Stimulated activated CD4-positive, alpha-beta T cell treated with anti-CD3 and anti-CD28 coated beads, TNF-alpha, amount 100 ng/mL, for 24 hours (primary cell): Measurements from ENCODE around the gene SGTA.
"Not testable (repeated sequence)": the region's sequence is repeated elsewhere in the genome, so short reads cannot be mapped to it uniquely, and the experiment has no call there.

Source experiments
- DNase-seq, 3 experiments: peaks; one replicate each; pipeline ENCODE4 v3.0.0-alpha.2; 2020; ENCODE audit warnings: low read depth in 3 of 3

SGTA gene

GRCh38 chr19:2713170-2713569 is 69.9 kb downstream of the SGTA start:
- DNase-seq, result not testable (repeated sequence)

- no peak for DNase-seq
Observed at GRCh38 chr19:2711875-2712205, 71.2 kb downstream of the SGTA start.

DNA sequence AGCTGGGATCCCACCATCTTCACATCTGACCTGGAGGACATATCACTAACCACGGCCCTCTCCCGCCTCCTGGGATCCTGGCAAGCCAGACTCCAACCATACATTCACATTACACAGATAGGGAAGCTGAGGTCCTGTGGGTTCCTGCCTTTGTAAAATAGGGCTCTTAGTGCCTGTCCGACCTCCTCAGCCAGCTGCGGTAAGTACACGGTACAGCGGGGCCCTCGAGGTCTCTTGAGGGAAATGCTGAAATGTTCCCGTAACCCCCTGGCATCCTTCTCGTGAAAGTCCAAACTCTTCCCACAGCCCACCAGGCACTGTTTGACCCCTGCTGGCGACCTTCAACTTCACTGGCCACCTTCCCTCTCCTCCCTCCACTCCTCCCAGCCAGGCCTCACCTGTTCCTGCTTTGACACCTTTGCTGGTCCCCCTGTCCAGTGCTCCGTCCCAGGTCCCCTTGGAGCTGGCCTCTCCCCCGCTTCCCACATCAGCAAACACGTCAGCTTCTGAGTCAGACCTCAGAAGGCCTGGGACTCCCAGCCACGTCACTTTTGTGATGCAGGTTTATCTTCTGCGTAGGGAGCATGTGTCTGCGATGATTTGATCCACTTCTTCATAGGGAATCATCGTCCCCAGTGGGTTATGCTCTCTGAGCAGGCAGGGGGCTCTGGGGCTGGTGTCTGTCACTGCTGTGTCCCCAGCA is 71.8 kb downstream of the SGTA start:
- DNase-seq, result no peak

DNA sequence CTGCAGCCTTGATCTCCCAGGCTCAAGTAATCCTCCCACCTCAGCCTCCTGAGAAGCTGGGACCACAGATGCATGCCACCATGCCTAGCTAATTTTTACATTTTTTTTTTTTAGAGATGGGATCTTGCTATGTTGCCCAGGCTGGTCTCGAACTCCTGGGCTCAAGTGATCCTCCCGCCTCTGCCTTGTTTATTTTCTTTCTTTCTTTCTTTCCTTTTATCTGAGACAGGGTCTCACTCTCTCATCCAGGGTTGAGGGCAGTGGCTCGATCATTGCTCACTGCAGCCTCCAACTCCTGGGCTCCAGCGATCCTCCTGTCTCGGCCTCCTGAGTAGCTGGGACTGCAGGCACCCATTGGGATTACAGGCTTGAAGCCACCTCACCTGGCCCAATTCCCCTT is 76.8 kb downstream of the SGTA start:
- no peak for DNase-seq
